ENCODE data around the gene MGAT4B.

MGAT4B gene

GRCh38 chr5:179806250-179807048 lies at the start of gene MGAT4B:
Gene MGAT4B (minus strand): TSS chr5:179806866. CDS start chr5:179806583, 283 bp downstream.
- H3K4me3 ChIP-seq (ENCODE audit: low read length): peak within 1 kb of the TSS; percentile 65
- DNase-seq (ENCODE audit: low read depth): no peak
- TF ChIP-seq CTCF (conservative IDR thresholded peaks at IDR 0.05; ENCODE audit: low read depth, low read length): no peak

- H3K4me3 ChIP-seq (ENCODE audit: low read length): no peak overlapping the region
- no peak for DNase-seq (ENCODE audit: low read depth)
- TF ChIP-seq CTCF (conservative IDR thresholded peaks at IDR 0.05; ENCODE audit: low read depth, low read length): no peak
Observed at GRCh38 chr5:179854356-179854755, 47.7 kb upstream of the MGAT4B start.

GRCh38 chr5:179852993-179853547 lies 46.4 kb upstream of the MGAT4B start:
- TF ChIP-seq CTCF (conservative IDR thresholded peaks at IDR 0.05; ENCODE audit: low read depth, low read length): no peak
- DNase-seq (ENCODE audit: low read depth): no peak
- no peak overlapping the region for H3K4me3 ChIP-seq (ENCODE audit: low read length)

GRCh38 chr5:179841621-179842020 lies 35.0 kb upstream of the MGAT4B start:
- TF ChIP-seq CTCF (conservative IDR thresholded peaks at IDR 0.05; ENCODE audit: low read depth, low read length): no peak
- DNase-seq (ENCODE audit: low read depth): no peak
- H3K4me3 ChIP-seq (ENCODE audit: low read length): no peak overlapping the region

- no peak for DNase-seq (ENCODE audit: low read depth)
- TF ChIP-seq CTCF (conservative IDR thresholded peaks at IDR 0.05; ENCODE audit: low read depth, low read length): no peak
Observed at GRCh38 chr5:179840766-179841165, 34.1 kb upstream of the MGAT4B start.

GRCh38 chr5:179840321-179840720 lies 33.7 kb upstream of the MGAT4B start:
- no peak for DNase-seq (ENCODE audit: low read depth)
- TF ChIP-seq CTCF (conservative IDR thresholded peaks at IDR 0.05; ENCODE audit: low read depth, low read length): no peak
- no peak overlapping the region for H3K4me3 ChIP-seq (ENCODE audit: low read length)

More at GRCh38 chr5:179840766-179841165, 34.1 kb upstream of the MGAT4B start:
- no peak overlapping the region for H3K4me3 ChIP-seq (ENCODE audit: low read length)

All from retinal pigment epithelial cell (primary cell).